Memory B cell (primary cell): ENCODE measurements around the gene KCTD5.
"Not testable (repeated sequence)": the region's sequence is repeated elsewhere in the genome, so short reads cannot be mapped to it uniquely, and the experiment has no call there.

Experiments used
- ATAC-seq: fragments of 150-1000 bp; cut with Tn5 transposase; 2 replicates; pipeline ENCODE4 v1.10.0; 2021; ENCODE audit warnings: low read depth, mild to moderate bottlenecking, moderate library complexity
- DNase-seq, 2 donors: peaks; one replicate each; pipeline ENCODE4 v3.0.0; 2022; ENCODE audit warnings: low spot score in 2 of 2
- H3K27ac Mint-ChIP-seq: one replicate; pipeline ENCODE4 v1.8.0; 2022; ENCODE audit warnings: mild to moderate bottlenecking, moderate library complexity, mixed read lengths
- H3K27me3 Mint-ChIP-seq: one replicate; pipeline ENCODE4 v1.8.0; 2022; ENCODE audit warnings: mixed read lengths
- H3K36me3 Mint-ChIP-seq: one replicate; pipeline ENCODE4 v1.8.0; 2022; ENCODE audit warnings: mild to moderate bottlenecking, mixed read lengths
- H3K4me1 Mint-ChIP-seq: one replicate; pipeline ENCODE4 v1.8.0; 2022; ENCODE audit warnings: mixed read lengths
- H3K4me3 Mint-ChIP-seq: one replicate; pipeline ENCODE4 v1.8.0; 2022; ENCODE audit warnings: mild to moderate bottlenecking, moderate library complexity, mixed read lengths
- H3K9me3 Mint-ChIP-seq: one replicate; pipeline ENCODE4 v1.8.0; 2022; ENCODE audit warnings: mixed read lengths

Gene KCTD5

DNA sequence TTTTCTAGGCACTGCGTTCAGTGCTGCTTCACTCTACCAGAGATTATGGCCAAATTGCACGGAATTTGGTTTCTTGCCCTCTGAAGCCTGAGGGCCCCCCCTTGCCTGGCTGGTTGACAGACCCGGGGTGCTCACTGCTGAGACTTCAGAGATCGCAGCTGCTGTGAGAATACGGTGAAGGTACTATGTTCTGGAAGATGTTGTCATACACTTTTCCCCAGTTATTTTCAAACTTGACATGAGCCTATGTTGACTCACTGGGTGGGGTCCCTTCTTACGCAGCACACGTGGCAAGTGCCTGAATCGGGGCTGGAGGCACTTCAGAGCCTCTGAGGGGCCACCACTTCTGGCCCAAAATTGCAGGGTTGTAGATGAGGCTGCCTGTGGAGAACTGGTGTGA is 2.0 kb upstream of the KCTD5 start:
- H3K27ac Mint-ChIP-seq, H3K27me3 Mint-ChIP-seq, H3K4me3 Mint-ChIP-seq, H3K9me3 Mint-ChIP-seq, H3K4me1 Mint-ChIP-seq, H3K36me3 Mint-ChIP-seq, DNase-seq, ATAC-seq: not testable (repeated sequence)

DNA sequence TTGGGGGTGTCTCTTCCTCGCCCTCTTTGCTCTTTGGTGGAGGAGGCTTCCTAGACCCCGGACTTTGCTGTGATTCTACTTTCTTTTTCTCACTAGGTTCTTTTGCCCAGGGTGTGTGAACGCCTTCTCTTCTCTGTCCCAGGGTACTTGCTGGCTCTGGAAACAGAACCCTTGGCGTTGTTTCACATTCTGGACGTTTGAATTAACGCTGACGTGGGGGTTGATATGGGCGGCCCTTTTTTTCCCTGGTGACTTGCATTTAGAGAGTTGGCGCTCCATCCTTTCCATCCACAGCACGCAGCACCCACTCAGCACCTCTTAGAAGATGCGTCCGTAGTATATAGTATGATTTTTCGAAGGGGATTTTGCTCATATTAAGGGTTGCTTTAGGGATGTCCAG is 718 bp downstream of the KCTD5 start:
- not testable (repeated sequence) for DNase-seq, H3K9me3 Mint-ChIP-seq, ATAC-seq, H3K36me3 Mint-ChIP-seq, H3K27me3 Mint-ChIP-seq
- peaks cover 20% of the 10 kb centered on the region for H3K4me1 Mint-ChIP-seq
- peak overlapping the region; percentile 80 for H3K4me3 Mint-ChIP-seq
- H3K27ac Mint-ChIP-seq: peak overlapping the region; percentile 98

DNA sequence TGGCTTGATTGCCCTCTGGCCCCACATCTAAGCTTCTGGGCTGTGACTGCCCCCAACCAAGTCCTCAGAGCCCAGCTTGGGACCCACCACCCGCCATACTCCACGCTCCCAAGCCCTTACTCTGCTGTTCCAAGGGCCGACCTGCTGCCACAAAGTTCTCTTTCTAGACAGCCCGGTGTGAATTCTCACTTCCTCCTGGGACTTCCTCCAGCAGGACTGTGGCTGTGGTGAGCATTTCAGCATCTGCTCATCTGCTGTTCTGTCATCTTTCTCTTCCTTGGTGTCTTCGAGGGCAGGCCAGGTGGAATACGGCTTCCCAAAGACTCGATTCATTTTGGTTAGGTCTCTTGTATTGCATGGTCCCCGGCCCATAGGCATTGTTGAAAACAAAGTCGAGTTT is 3.8 kb downstream of the KCTD5 start:
- H3K9me3 Mint-ChIP-seq, H3K36me3 Mint-ChIP-seq, DNase-seq, H3K4me3 Mint-ChIP-seq, H3K27me3 Mint-ChIP-seq, H3K27ac Mint-ChIP-seq: not testable (repeated sequence)
- ATAC-seq: peak; percentile 64
- H3K4me1 Mint-ChIP-seq: peaks cover 23% of the 10 kb centered on the region

DNA sequence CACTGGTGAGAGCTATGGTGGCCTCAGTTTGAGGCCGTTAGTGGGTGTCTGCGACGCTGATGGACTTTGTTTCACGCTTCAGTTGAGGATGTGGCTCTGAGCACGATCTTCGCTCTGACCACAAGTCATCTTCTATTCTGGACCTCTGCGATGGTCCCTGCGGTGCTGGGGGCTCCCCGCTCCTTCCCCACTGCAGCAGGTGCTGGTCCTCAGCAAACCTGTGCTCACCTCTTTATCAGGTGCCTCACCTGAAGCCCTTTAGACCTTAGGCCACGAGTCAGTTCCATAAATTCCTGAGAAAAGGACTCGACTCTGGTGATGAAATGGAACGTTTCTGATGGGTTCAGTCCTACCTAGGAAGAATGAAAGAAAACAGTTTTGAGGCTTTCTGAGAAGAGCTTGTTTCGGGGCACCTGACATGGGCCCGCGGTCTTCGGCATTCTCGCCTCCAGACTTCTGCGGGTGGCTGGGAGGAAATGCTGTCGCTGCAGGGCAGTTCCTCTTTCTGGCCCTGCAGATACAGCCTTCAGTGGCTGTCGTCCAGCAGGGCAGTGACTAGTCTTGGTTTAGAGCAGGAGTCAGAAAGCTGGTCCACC is 4.7 kb downstream of the KCTD5 start:
- no peaks in the 10 kb centered on the region for H3K9me3 Mint-ChIP-seq
- H3K27ac Mint-ChIP-seq: peak overlapping the region; percentile 83
- ATAC-seq (peak; percentile 55), DNase-seq (peak; percentile 50 to 58)
- no peaks in the 10 kb centered on the region for H3K27me3 Mint-ChIP-seq
- H3K36me3 Mint-ChIP-seq: no peaks in the 10 kb centered on the region
- peak overlapping the region; percentile 79 for H3K4me3 Mint-ChIP-seq
- H3K4me1 Mint-ChIP-seq: peaks cover 21% of the 10 kb centered on the region

DNA sequence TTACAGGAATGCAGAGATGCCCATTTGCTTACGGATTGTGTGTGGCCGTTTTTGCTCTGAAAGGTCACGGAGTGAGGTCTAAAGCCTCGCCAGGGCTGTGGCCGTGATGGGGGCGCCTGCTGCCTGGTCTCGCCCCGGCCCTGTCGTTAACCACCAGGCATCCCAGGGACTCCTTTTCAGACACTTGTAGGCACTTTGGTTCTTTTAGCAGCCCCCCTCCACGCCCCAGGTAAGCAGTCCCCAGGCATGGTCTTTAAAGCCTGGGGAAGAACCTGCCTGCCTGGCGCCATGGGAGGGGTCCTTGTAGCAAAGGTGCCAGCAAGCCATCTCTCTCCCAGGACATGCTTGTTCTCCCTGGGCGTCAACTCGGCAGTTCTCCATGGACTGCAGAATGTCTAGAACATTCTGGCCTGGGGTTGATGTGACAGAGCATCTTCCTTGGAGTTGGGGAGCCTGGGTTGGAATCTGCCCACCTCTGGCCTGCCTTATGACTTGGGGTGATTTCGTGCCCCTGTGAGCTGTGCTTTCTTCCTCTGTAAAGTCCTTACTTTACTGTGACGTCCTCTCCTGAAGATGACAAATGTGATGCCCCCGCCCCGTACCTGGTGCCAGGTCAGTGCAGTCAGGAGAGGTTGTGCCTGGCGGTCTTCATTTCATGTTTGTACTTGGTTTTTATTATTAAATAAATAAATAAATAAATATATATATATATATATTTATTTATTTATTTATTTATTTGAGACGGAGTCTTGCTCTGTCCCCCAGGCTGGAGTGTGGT is 5.4 kb downstream of the KCTD5 start:
- H3K4me3 Mint-ChIP-seq: peak overlapping the region; percentile 79
- H3K27me3 Mint-ChIP-seq: no peaks in the 10 kb centered on the region
- H3K4me1 Mint-ChIP-seq: peaks cover 19% of the 10 kb centered on the region
- no peak for ATAC-seq
- DNase-seq: no peak
- no peaks in the 10 kb centered on the region for H3K36me3 Mint-ChIP-seq
- H3K9me3 Mint-ChIP-seq: no peaks in the 10 kb centered on the region
- peak overlapping the region; percentile 83 for H3K27ac Mint-ChIP-seq

GRCh38 chr16:2689422-2689821 is 7.1 kb downstream of the KCTD5 start:
- ATAC-seq, H3K4me3 Mint-ChIP-seq, H3K9me3 Mint-ChIP-seq: not testable (repeated sequence)

GRCh38 chr16:2689968-2690801 is 7.9 kb downstream of the KCTD5 start:
- ATAC-seq (no peak), DNase-seq (no peak)
- no peaks in the 10 kb centered on the region for H3K9me3 Mint-ChIP-seq

More at GRCh38 chr16:2689422-2689821, 7.1 kb downstream of the KCTD5 start:
- not testable (repeated sequence) for DNase-seq, H3K27ac Mint-ChIP-seq, H3K36me3 Mint-ChIP-seq, H3K27me3 Mint-ChIP-seq
- peaks cover 18% of the 10 kb centered on the region for H3K4me1 Mint-ChIP-seq

GRCh38 chr16:2690852-2691251 is 8.5 kb downstream of the KCTD5 start:
- no peak for ATAC-seq
- Mint-ChIP-seq H3K36me3 (no peaks in the 10 kb centered on the region), H3K4me1 (peaks cover 16% of the 10 kb centered on the region), H3K27ac (no peak overlapping the region), H3K27me3 (no peaks in the 10 kb centered on the region), H3K4me3 (no peak overlapping the region), H3K9me3 (no peaks in the 10 kb centered on the region)
- DNase-seq: no peak

More at GRCh38 chr16:2689968-2690801, 7.9 kb downstream of the KCTD5 start:
- Mint-ChIP-seq H3K27ac (no peak overlapping the region), H3K36me3 (no peaks in the 10 kb centered on the region), H3K4me1 (peaks cover 18% of the 10 kb centered on the region), H3K27me3 (no peaks in the 10 kb centered on the region), H3K4me3 (no peak overlapping the region)

- H3K4me1 Mint-ChIP-seq: peaks cover 15% of the 10 kb centered on the region
- H3K9me3 Mint-ChIP-seq: no peaks in the 10 kb centered on the region
- no peak overlapping the region for H3K27ac Mint-ChIP-seq
- DNase-seq (no peak), ATAC-seq (no peak)
- H3K36me3 Mint-ChIP-seq: peaks cover 1% of the 10 kb centered on the region
- H3K27me3 Mint-ChIP-seq: no peaks in the 10 kb centered on the region
- H3K4me3 Mint-ChIP-seq: no peak overlapping the region
Observed at GRCh38 chr16:2691491-2692248, 9.3 kb downstream of the KCTD5 start.

GRCh38 chr16:2692251-2692947 is 10.1 kb downstream of the KCTD5 start:
- H3K4me1 Mint-ChIP-seq: peaks cover 8% of the 10 kb centered on the region
- no peak overlapping the region for H3K4me3 Mint-ChIP-seq
- ATAC-seq: no peak
- H3K27ac Mint-ChIP-seq: no peak overlapping the region
- H3K9me3 Mint-ChIP-seq: no peaks in the 10 kb centered on the region
- no peak for DNase-seq
- no peaks in the 10 kb centered on the region for H3K27me3 Mint-ChIP-seq
- H3K36me3 Mint-ChIP-seq: peaks cover 8% of the 10 kb centered on the region

- Mint-ChIP-seq H3K9me3 (no peaks in the 10 kb centered on the region), H3K27ac (peak overlapping the region; percentile 55), H3K4me1 (peaks cover 6% of the 10 kb centered on the region), H3K27me3 (no peaks in the 10 kb centered on the region), H3K36me3 (peaks cover 13% of the 10 kb centered on the region), H3K4me3 (no peak overlapping the region)
- DNase-seq: no peak
- no peak for ATAC-seq
Observed at GRCh38 chr16:2692948-2693651, 10.8 kb downstream of the KCTD5 start.

- not testable (repeated sequence) for H3K27ac Mint-ChIP-seq, H3K4me1 Mint-ChIP-seq, DNase-seq, ATAC-seq, H3K4me3 Mint-ChIP-seq, H3K9me3 Mint-ChIP-seq, H3K27me3 Mint-ChIP-seq
- peaks cover 19% of the 10 kb centered on the region for H3K36me3 Mint-ChIP-seq
Observed at GRCh38 chr16:2696601-2697250, 14.4 kb downstream of the KCTD5 start.
